NCI-H2227 (cell line): ENCODE data around the gene ZNF747.
A peak's percentile ranks its signal among the peaks of the same experiment; 100 is the strongest.
"Not testable (repeated sequence)": the region's sequence is repeated elsewhere in the genome, so short reads cannot be mapped to it uniquely, and the experiment has no call there.

Experiments
- DNase-seq: peaks from one replicate; lab custom pipeline; 2025; ENCODE audit not compliant: unreplicated experiment; lab: John Stamatoyannopoulos, UW

The ZNF747 gene

DNA sequence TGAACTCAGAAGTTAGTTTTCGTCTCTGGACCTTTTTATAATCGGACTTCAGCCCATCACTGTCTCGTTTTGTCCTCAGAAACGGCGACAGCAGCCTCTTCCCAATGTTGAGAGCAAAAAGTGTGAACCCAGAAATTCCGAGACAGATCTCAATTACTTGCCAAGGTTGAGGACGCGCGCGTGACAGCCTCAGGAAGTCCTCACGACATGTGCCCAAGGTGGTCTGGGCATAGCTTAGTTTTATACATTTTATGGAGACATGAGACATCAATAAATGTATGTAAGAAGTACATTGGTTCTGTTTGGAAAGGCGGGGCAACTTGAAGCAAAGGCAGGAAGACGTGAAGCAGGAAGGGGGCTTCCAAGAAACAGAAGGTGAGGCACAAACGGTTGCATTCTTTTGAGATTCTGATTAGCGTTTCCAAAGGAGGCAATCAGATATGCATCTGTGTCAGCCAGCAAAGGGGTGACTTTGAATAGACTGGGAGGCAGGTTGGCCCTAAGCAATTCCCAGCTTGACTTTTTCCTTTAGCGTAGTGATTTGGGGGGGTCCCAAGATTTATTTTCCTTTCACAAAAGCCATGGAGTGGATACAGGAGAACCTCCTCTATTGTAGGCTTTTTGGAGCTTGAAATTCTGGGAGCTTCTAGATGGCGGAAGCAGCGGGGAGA is 583 bp upstream of the ZNF747 start:
- no peak for DNase-seq

DNA sequence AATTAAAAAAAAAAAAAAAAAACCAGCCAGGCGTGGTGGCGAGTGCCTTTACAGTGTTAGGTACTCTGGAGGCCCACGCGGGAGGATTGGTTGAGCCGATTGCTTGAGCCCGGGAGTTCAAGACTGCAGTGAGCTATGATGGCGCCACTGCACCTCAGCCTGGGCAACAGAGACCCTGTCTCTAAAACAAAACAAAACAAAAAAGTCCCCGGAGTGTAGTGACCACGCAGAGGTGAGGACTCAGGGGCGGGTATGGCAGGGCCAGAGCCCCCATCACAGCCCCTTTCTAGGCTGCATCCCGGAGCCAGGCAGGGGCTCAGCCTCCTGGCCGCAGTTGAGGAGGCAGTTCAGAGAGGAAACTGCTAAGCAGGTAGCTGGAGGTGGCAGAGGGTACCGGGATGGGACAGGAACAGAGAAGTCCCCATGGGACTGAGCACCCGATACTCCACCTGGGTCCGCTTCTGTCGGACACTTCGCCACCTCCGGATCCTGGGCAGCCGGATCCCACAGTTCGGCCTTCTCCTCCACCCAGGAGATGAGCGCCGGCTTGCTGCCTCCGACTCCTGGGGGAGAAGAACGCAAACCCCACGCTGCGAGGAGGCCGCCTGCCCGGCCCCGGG is 800 bp downstream of the ZNF747 start:
- DNase-seq = no peak

DNA sequence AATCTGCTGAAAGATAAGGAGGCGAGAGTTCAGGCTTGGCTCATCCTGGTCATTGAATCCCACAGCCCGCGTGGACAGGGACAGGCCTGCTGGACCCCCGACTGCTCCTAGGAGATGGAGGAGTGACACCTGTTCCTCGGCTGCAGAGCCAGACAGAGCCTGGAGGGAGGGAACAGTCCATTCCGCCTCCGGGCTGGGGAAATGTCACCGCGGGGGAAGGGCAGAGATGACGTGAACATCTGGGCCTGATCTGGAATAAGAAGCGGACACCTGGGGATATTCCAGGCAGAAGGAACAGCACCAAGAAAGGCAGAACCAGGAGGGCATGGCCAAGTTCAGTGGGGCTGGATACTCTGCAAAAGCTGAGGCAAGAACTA is 1.5 kb downstream of the ZNF747 start:
- peak; percentile 18 for DNase-seq

DNA sequence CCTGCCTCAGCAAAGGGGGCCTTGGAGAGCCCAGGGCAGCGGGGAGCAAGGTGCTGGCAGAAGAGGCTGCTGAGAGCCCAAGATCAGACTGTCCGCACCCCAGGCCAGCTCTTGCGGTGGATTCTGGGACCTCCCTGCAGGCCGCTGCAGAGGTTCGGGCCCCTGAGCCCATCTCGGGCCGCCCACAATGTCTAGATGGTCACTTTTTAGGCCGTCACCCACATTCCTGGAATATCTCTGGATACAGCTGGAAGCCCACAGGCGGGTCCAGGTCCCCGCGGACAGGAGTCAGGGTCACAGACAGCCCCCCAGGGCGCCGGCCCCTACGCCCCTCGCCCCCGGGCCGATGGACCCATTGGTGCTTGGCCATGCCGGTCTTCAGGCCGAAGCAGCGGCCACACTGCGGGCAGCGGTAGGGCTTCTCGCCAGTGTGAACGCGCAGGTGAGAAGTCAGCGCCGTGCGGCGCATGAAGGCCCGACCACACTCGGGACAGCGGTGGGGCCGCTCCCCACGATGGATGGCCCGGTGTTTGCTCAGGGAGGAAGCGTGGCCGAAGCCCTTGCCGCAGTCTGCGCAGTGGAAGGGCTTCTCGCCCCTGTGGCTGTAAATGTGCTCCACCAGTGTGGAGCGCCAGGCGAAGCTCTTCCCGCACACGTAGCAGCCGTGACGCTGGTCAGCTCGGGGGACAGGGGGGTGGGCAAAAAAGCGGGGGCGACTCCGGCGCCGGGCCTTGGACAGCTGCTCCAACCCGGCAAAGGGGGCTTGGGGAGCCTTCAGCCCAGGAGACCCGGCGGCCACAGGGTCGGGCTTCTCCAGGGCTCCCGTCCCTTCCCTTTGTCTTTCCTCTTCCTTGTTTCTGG is 2.1 kb downstream of the ZNF747 start:
- DNase-seq = no peak

DNA sequence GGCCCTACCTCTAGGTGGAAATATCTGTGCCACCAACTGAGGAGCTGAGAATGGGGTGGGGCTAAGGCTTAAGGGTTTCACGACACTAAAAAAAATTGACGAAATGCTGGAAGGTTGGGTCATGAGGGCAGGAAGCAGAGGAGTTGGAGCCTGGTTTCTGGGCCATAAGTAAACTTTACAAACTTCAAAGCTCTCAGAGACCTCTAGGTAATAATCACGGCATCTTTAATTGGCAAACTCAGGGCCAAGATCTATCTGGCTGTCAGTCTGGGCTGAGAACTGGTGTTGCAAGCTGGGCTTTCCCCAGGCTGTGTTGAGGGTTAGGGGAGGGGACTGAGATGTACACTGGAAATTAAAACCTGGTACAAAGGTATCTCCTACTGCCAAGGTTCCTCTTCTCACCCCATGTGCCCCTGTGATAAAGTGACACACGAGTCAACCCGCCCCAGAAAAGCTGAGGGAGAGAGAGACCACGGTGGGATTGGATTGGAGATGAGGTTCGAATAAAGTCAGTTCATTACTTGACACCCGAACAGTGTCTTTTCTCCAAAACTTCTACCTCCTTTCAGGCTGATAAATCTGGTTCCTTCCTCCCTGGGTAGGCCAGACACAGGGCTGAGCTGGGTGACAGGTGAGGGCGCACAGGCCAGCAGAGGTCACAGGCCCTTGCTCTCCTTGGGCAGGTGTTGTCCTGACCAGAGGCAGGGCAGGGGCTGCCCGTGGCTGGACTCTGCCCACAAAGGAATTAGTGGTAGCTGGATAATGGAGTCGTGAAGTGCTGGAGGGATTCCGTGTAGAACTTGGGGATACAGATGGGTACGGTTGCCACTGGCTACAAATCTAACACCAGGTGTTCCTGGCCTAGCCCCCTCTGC is 4.3 kb downstream of the ZNF747 start:
- no peak for DNase-seq

DNA sequence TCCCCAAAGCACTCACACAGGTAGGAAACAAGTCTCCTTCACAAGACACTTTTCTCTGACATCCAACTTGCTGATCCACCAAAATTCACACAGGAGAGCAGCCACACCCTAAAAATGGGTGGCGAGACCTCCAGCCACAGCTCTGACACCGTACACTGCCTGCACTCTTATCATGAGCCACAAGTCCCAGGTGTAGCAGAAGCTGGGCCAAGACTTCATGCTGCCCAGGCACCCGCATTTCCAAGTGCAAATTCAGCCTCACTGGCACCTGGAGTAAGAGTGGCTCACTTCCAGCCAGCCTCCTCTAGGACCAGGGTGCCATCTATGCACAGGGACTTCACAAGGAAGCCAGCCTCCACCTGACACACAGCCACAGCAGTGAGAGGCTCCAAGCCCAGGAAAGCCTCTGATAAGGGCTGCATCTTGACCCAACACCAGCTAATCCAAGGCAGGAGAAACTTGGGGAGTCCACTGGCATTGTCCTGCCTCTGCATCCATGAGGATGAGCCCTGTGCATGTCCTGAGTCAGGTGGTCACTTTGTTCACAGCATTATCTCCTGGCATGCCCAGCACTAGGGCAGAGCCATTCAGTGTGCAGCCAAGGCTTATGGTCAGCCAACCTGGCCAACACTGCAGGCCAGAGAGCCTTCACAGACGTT is 5.7 kb downstream of the ZNF747 start:
- no peak for DNase-seq

DNA sequence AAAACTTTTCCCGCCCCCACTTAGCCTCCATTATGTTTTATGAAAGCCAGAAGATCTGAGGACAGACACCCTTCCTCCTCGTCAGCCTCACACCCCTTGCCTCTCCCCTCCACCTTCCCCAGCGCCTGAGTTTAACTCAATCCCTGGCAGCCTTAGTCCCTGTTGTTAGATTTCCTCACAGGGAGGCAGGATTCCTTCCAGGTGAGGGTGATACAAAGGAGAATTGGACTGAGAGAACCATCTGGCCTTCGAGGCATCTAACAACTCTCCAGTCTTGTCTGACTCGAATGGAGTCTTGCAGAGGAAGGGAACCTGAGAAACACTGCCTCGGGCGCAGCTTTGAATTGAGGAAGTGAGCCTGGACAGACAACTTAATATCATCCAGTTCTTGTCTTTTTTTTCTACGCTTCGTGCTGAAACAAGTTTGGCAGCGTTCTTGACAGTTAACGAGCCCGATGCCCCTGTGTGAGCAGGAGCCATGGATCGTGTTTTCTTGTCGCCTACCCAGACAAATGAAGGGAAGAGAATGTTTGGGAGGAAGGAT is 7.0 kb downstream of the ZNF747 start:
- DNase-seq = no peak

DNA sequence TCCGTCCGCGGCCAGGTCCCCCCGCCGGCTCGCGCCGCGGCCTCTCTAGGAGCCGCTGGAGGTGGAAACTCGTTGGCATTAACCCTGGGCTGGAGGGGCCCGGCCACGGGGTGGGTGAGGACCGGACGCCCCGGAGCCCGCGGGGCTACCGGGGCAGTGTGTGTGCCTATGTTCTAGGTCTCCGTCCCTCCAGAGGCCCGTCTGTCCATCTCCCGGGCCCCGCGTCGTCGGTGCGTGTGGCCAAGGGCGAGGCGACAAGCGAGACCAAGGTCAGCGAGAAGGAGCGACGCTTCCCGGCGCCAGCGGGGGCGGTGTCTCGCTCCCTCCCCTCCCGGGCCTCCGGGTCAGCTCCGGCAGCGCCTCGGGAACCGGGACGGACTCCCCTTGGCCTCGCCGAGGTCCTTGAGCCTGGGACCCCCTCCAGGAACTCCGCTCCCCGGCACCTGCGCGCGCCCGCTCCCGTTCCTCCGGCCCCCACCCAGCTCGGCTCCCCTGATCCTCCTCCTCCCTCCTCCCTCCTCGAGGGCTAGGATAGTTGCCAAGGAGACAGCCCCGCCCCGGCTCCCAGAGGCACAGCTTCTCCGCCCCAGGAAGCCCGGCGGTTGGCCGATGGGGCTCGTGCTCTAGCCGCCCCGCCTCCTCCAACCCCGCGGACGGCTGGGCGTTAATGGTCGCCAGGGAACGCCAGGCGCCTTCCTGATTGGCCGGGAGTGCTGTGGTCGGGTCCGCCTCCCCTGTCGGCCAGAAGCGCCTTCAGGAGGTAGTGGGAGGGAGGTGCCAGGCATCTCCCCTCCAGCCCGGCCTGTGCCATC is 7.6 kb downstream of the ZNF747 start:
- DNase-seq = peak; percentile 99

DNA sequence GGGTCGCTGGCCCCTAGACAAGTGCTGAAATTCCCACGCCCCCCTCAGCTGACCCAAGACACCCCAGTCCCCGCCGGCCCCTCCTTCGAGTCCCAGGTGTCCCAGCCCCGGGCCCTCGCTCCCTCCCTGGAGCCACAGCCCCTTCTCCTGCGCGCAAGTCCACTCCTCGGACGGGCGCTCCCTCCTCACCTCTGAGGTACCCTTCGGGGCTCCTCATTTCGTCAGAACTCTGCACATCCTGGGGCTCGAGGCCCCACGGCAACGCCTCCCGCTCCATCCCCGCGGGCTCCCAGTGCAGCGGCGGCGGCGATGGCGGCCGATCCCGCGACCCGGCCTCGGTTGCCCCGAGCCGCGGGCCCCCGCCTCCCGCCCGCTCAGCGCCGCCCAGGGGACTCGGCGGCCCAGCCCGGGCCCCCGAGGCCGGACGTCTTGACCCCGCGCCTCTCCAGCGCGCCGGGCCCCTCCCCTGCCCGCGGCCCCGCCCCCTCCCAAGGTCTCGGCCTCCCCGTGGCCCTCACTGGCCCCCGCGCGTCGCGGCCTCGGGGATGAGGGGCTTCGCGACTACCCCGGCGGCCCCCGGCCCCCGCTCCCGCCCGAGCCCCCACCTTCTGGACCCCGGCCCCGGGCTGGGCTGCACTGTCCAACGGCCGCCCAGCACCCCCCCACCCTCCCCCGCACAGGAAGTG is 8.4 kb downstream of the ZNF747 start, which contains the start of gene ZNF768:
Gene ZNF768 (minus strand): TSS at position 430 of the 686 bp plus-strand sequence. CDS start 153 bp downstream, at position 277.
- no peak for DNase-seq

DNA sequence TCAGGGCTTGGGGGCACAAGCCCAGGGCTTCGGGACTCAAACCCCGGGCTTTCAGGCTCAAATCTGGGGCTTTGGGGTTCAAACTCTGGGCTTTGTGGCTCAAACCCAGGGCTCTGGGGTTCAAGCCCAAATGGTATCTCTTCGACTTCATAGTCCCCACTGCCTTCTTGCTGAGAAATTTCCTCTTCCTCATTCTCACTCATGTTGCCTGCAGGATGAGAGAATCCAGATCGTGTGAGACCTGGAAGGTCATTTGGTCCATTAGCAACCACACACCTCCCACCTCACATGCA is 8.9 kb downstream of the ZNF747 start:
- no peak for DNase-seq

DNA sequence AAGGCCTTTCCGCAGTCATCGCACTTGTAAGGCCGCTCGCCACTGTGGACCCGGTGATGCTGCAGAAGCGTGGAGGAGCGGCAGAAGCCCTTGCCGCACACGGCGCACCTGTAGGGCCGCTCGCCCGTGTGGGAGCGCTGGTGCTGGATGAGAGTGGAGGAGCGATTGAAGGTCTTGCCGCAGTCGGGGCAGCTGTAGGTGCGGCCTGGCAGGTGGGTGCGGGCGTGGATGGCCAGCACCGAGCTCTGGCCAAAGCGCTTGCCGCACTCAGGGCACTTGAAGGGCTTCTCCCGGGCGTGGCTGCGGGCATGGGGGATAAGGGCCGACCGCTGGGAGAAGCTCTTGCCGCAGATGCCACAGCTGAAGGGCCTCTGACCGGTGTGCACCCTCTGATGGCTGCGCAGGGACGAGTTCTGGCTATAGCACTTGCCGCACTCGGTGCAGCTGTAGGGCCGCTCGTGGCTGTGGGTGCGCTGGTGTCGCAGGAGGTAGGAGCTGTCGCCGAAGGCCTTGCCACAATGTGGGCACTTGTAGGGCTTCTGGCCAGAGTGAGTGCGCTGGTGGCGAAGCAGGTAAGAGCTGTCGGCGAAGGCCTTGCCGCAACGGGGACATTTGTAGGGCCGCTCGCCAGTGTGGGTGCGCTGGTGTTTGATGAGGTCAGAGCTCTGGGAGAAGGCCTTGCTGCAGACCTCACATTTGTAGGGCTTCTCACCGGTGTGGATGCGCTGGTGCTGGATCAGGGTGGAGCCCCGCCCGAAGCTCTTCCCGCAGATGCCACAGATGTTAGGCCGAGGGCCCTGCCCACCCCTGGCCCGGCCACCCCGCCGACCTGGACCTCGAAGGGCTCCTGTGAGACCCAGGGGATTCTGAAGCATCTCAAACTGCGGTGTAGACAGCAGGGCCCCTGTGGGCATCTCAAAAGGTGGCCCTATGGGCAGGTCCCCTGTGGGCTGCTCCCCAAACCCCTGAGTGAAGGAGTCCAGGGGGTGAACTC is 9.8 kb downstream of the ZNF747 start:
- no peak for DNase-seq

DNA sequence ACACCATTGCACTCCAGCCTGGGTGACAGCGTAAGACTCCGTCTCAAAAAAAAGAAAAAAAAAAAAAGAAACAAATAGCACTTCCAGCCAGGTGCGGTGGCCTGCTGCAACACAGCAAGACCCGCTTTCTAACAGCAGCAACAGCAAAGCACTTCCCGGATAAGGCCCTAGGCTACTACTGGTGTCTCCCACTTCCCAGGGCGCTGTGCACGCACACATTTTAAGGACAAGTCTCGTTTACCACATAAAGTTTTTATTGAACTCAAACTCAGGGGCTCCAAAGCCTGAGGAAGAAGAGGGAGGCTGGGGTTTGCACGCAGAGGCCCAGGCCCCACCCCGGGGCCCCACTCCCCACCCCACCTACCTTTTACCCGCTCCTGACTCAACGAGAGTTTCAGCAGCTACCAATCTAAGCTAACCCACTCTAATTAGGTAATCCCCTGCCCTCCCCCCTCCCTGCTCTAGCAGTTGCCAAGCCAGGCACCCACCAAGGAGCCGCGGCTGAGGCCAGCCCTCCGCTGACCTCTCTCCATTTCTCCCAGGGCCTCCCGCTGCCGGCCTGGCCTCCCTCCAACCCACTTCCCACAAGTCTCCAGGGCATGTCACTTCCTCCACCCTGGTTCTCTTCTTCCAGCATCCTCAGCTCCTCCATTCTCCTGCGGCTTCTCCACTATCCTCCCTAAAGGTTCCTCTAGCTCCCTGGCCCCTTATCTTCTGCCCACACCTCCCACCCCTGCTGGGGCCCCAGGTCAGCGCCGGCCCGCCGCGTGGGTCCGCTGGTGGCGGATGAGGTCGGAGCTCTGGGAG is 10.7 kb downstream of the ZNF747 start:
- no peak for DNase-seq

DNA sequence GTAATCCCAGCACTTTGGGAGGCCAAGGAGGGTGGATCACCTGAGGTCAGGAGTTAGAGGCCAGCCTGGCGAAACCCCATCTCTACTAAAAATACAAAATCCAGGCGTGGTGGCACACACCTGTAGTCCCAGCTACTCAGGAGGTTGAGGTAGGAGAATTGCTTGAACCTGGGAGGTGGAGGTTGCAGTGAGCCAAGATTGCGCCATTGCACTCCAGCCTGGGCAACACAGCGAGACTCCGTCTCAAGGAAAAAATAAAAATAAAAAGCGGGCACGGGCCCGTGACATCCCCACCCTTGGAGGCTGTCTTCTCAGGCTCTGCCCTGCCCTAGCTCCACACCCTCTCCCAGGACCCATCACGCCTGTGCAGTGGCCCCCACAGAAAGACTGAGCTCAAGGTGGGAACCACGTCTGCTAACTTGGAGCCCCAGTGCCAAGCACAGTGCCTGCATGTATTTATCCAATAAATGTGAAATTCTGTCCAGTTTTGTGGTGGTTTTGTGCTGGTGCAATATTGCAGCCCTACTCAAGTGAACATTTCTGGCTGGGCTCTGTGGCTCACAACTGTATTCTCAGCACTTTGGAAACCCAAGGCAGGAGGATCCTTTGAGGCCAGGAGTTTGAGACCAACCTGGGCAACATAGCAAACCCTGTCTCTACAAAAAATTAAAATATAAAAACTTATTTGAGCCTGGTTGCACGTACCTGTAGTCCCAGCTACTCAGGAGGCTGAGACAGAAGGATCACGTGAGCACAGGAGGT is 11.8 kb downstream of the ZNF747 start:
- not testable (repeated sequence) for DNase-seq

DNA sequence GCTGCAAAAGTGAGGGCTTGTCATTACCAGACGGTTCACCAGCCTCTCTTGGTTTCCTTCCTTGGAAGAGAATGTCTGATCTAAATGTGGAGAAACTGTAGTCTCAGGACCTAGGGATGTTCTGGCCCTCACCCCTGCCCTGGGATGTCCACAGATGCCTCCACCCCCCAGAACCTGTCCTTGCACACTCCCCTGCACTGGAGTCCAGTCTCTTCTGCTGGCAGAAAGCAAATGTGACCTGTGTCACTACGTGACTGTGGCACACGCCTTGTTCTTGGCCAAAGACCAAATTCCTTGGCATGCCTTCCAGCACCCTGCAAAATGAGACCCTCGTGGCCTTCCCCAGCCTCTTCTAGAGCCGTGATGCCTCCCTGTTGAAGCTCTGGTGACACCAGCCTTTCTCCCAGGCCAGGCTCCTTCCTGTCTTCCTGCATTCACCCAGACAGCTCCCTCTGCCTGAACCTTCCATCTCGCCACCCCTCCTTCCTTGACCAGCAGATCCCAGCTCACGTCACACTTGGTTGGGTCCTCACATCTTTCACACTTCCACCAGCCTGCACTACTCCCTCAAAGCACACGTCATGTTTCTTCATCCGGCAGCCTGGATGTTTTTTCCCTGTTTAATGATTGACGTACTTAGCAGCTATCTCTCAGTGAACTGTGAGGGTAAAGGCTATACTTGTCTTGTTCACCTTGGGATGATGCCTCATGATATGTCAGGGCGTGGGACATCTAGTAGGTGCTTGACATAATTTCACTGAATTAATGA is 12.6 kb downstream of the ZNF747 start:
- no peak for DNase-seq

DNA sequence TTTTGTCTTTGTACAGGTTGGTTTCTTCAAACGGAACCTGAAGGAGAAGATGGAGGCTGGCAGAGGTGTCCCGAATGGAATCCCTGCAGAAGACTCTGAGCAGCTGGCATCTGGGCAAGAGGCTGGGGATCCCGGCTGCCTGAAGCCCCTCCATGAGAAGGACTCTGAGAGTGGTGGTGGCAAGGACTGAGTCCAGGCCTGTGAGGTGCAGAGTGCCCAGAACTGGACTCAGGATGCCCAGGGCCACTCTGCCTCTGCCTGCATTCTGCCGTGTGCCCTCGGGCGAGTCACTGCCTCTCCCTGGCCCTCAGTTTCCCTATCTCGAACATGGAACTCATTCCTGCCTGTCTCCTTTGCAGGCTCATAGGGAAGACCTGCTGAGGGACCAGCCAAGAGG is 13.2 kb downstream of the ZNF747 start:
- no peak for DNase-seq
